Astrocyte (in vitro differentiated cells and primary cell): ENCODE measurements around the gene PCSK5.

Source experiments
- CTCF ChIP-seq: IDR thresholded peaks from 2 replicates; pipeline ENCODE4 v1.5.1; 2011; ENCODE audit warnings: low read depth, mild to moderate bottlenecking, inconsistent platforms, low read length, moderate library complexity; ENCODE audit not compliant: insufficient read depth
- EZH2 ChIP-seq: IDR thresholded peaks from 2 replicates; pipeline ENCODE4 v1.6.1; 2012; ENCODE audit warnings: mild to moderate bottlenecking, low read length, inconsistent platforms; ENCODE audit not compliant: insufficient read depth

DNA sequence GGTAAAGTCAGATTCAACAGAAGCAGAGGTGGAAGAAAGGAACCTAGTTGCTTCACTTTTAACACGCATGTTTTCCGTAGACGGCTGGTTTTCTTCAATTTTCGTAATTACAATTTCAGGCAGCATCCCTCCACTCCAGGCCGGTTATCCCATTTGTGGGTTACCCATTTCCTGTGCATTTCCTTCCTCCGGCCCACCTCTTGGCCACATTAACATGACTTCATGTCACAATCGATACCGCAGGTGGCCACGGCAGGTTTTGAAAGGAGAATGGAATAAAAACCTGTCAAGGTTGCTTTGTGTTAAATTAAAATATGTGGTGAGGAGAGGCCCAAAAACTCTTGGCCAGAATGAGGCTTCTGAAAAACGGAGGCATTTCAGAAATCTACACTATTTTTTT is 130.2 kb downstream of the PCSK5 start:
- TF ChIP-seq CTCF (no peak), EZH2 (no peak)
